ENCODE data around the gene DGCR2.
"Not testable (repeated sequence)": the region's sequence is repeated elsewhere in the genome, so short reads cannot be mapped to it uniquely, and the experiment has no call there.

The DGCR2 gene

GRCh38 chr22:19040391-19040861 is 81.8 kb downstream of the DGCR2 start:
- DNase-seq: no peak

GRCh38 chr22:19039796-19040280 is 82.4 kb downstream of the DGCR2 start:
- DNase-seq: no peak

- no peak for DNase-seq
Observed at GRCh38 chr22:19039448-19039780, 82.8 kb downstream of the DGCR2 start.

- DNase-seq: no peak
Observed at GRCh38 chr22:19038728-19039447, 83.3 kb downstream of the DGCR2 start.

GRCh38 chr22:19038164-19038546 is 84.1 kb downstream of the DGCR2 start:
- no peak for DNase-seq

- DNase-seq: no peak
Observed at GRCh38 chr22:19037282-19038163, 84.7 kb downstream of the DGCR2 start.

GRCh38 chr22:19036523-19037273 is 85.5 kb downstream of the DGCR2 start:
- peak; percentile 7 for DNase-seq

- DNase-seq: no peak
Observed at GRCh38 chr22:19036229-19036522, 86.0 kb downstream of the DGCR2 start.

GRCh38 chr22:19035474-19036228 is 86.6 kb downstream of the DGCR2 start:
- DNase-seq: peak; percentile 7

- not testable (repeated sequence) for DNase-seq
Observed at GRCh38 chr22:19035126-19035473, 87.1 kb downstream of the DGCR2 start.

GRCh38 chr22:19034724-19035120 is 87.5 kb downstream of the DGCR2 start:
- DNase-seq: not testable (repeated sequence)

- not testable (repeated sequence) for DNase-seq
Observed at GRCh38 chr22:19034031-19034723, 88.0 kb downstream of the DGCR2 start.

GRCh38 chr22:19033568-19033905 is 88.7 kb downstream of the DGCR2 start:
- not testable (repeated sequence) for DNase-seq

GRCh38 chr22:19032898-19033567 is 89.2 kb downstream of the DGCR2 start:
- DNase-seq: not testable (repeated sequence)

- not testable (repeated sequence) for DNase-seq
Observed at GRCh38 chr22:19032156-19032785, 89.9 kb downstream of the DGCR2 start.

- DNase-seq: not testable (repeated sequence)
Observed at GRCh38 chr22:19030889-19031252, 91.3 kb downstream of the DGCR2 start.

GRCh38 chr22:19030226-19030888 is 91.9 kb downstream of the DGCR2 start:
- not testable (repeated sequence) for DNase-seq

- DNase-seq: not testable (repeated sequence)
Observed at GRCh38 chr22:19029113-19030103, 92.8 kb downstream of the DGCR2 start.

- not testable (repeated sequence) for DNase-seq
Observed at GRCh38 chr22:19028060-19028455, 94.2 kb downstream of the DGCR2 start.

Measured in fibroblast of skin of back (primary cell).